Hepatocyte (in vitro differentiated cells): Measurements from ENCODE around the gene ZNF143. TPM values are rescaled to one million over a fixed set of nuclear protein-coding genes. Genes with fewer than 3 reads are reported as not detected.

Source experiments
- DNase-seq: peaks from one replicate; pipeline ENCODE4 v3.0.0-alpha.2; 2016; ENCODE audit warnings: low spot score
- H2AFZ ChIP-seq: fragments of 200-600 bp; sonication (generic); 2 replicates; pipeline ENCODE4 v1.6.0; 2016; ENCODE audit warnings: antibody characterized with exemption, mild to moderate bottlenecking
- H3K27ac ChIP-seq: fragments of 200-600 bp; sonication (generic); 2 replicates; pipeline ENCODE4 v1.5.1; 2016; ENCODE audit warnings: mild to moderate bottlenecking
- H3K27me3 ChIP-seq: fragments of 200-600 bp; sonication (generic); 2 replicates; pipeline ENCODE4 v1.6.1; 2016
- H3K36me3 ChIP-seq: fragments of 200-600 bp; sonication (generic); replicated peaks from 2 replicates; pipeline ENCODE4 v1.5.1; 2016; ENCODE audit warnings: low read depth; ENCODE audit not compliant: insufficient read depth
- H3K4me1 ChIP-seq: fragments of 200-600 bp; sonication (generic); 2 replicates; pipeline ENCODE4 v1.5.1; 2016; ENCODE audit warnings: mild to moderate bottlenecking, moderate library complexity; ENCODE audit not compliant: insufficient read depth
- H3K4me2 ChIP-seq: fragments of 200-600 bp; sonication (generic); 2 replicates; pipeline ENCODE4 v1.6.0; 2016
- H3K4me3 ChIP-seq: fragments of 200-600 bp; sonication (generic); 2 replicates; pipeline ENCODE4 v1.5.1; 2016; ENCODE audit warnings: mild to moderate bottlenecking
- H3K79me2 ChIP-seq: fragments of 200-600 bp; sonication (generic); 2 replicates; pipeline ENCODE4 v1.6.0; 2017; ENCODE audit warnings: mild to moderate bottlenecking
- H3K9me2 ChIP-seq: fragments of 200-600 bp; sonication (generic); replicated peaks from 2 replicates; pipeline ENCODE4 v1.6.0; 2017; ENCODE audit warnings: mild to moderate bottlenecking; ENCODE audit not compliant: insufficient read depth
- H3K9me3 ChIP-seq: fragments of 200-600 bp; sonication (generic); 2 replicates; pipeline ENCODE4 v1.5.1; 2016; ENCODE audit warnings: low read depth, mild to moderate bottlenecking
- H4K20me1 ChIP-seq: fragments of 200-600 bp; sonication (generic); 2 replicates; pipeline ENCODE4 v1.6.0; 2016; ENCODE audit warnings: mild to moderate bottlenecking; ENCODE audit not compliant: insufficient read depth, poor library complexity, severe bottlenecking
- EZH2 ChIP-seq: fragments of 200-600 bp; sonication (generic); IDR thresholded peaks from 2 replicates; pipeline ENCODE4 v1.6.1; 2016; ENCODE audit warnings: antibody characterized with exemption, mild to moderate bottlenecking, borderline replicate concordance
- EZH2phosphoT487 ChIP-seq: fragments of 200-600 bp; sonication (generic); IDR thresholded peaks from one replicate; pipeline ENCODE4 v1.6.1; 2018; ENCODE audit warnings: antibody characterized with exemption, mild to moderate bottlenecking, low read depth, moderate library complexity; ENCODE audit not compliant: unreplicated experiment, severe bottlenecking
- WGBS: methylation state at CpG from one replicate; pipeline ENCODE4 v1.1.6; 2016; ENCODE audit warnings: low lambda C conversion rate; ENCODE audit errors: missing lambda C conversion rate; 5-methylcytosine and 5-hydroxymethylcytosine counted together
- polyA plus RNA-seq: library from polyadenylated mRNA; unstranded; fragments of >200 nt; fragmentation: Nextera tagmentation; extraction: Ambion mirVana; gene quantifications from 2 replicates; pipeline ENCODE4 v1.2.1, GENCODE V29; 2016
- total RNA-seq: library from RNA; depleted of rRNA; stranded (reverse); fragments of >200 nt; gene quantifications from 2 replicates; pipeline ENCODE4 v1.2.3, GENCODE V29; 2014
- TF ChIP-seq, protein P1 (sequence below): fragments of 200-600 bp; sonication (generic); IDR thresholded peaks from 2 replicates; pipeline ENCODE4 v1.5.1; 2016; ENCODE audit warnings: antibody characterized with exemption, mild to moderate bottlenecking; ENCODE audit not compliant: poor library complexity

Gene ZNF143
- total and polyA plus RNA-seq, 2 experiments from 2014 or later = 20.9 to 36.1 TPM

DNA sequence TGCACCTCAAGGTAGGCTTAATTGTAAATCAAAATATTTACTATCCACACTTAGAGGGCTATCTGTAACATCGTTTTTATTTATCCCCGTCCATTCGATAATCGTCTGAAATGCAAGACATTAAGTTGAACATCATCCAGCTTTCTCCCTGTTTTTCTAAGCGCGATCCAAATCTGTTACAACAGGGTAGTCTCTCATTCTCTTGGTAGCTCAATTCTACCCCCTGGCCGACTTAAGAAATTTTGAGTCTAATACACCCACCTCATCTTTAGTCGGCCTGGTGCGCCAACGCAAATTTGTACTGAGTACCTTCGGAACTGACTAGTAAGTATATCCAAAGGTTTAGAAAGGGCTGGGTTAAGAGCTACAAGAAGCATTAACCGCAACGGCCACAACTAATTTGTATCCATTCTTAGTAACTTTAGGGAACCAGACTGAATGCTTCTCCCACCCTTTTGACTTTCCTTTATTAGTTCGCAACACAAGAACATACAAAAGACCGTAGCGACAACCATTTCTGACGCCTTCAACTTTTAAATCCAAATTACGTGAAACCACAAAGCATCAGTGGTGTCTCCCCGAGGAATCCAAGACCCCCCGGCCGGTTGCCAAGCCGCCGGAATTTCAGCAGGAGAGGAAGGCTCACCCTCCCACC lies 1.0 kb upstream of the ZNF143 start:
- Histone ChIP-seq H3K4me3 (peak overlapping the region; percentile 63), H4K20me1 (no peaks in the 10 kb centered on the region), H3K4me2 (peak overlapping the region; percentile 82), H3K4me1 (peaks cover 13% of the 10 kb centered on the region), H3K36me3 (no peaks in the 10 kb centered on the region), H2AFZ (peak overlapping the region; percentile 38), H3K9me2 (no peaks in the 10 kb centered on the region), H3K27ac (peak overlapping the region; percentile 99), H3K79me2 (peaks cover 45% of the 10 kb centered on the region), H3K9me3 (no peaks in the 10 kb centered on the region), H3K27me3 (no peaks in the 10 kb centered on the region)
- no peak for TF ChIP-seq EZH2
- TF ChIP-seq, protein P1, sequence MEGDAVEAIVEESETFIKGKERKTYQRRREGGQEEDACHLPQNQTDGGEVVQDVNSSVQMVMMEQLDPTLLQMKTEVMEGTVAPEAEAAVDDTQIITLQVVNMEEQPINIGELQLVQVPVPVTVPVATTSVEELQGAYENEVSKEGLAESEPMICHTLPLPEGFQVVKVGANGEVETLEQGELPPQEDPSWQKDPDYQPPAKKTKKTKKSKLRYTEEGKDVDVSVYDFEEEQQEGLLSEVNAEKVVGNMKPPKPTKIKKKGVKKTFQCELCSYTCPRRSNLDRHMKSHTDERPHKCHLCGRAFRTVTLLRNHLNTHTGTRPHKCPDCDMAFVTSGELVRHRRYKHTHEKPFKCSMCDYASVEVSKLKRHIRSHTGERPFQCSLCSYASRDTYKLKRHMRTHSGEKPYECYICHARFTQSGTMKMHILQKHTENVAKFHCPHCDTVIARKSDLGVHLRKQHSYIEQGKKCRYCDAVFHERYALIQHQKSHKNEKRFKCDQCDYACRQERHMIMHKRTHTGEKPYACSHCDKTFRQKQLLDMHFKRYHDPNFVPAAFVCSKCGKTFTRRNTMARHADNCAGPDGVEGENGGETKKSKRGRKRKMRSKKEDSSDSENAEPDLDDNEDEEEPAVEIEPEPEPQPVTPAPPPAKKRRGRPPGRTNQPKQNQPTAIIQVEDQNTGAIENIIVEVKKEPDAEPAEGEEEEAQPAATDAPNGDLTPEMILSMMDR = no peak
- TF ChIP-seq EZH2phosphoT487 = no peak
- DNase-seq = peak; percentile 53
- WGBS = 3% methylated on average over 23 of the region's 23 CpGs

- H3K79me2 ChIP-seq = peaks cover 59% of the 10 kb centered on the region
- H3K4me3 ChIP-seq = peak overlapping the region; percentile 23
- no peaks in the 10 kb centered on the region for H4K20me1 ChIP-seq
- H3K36me3 ChIP-seq = no peaks in the 10 kb centered on the region
- H3K27me3 ChIP-seq = no peaks in the 10 kb centered on the region
- DNase-seq = peak; percentile 91
- H3K9me3 ChIP-seq = no peaks in the 10 kb centered on the region
- peak overlapping the region; percentile 72 for H3K4me2 ChIP-seq
- peak overlapping the region; percentile 45 for H2AFZ ChIP-seq
- WGBS = under 1% methylated on average over 55 of the region's 57 CpGs
- peak overlapping the region; percentile 99 for H3K27ac ChIP-seq
- peaks cover 13% of the 10 kb centered on the region for H3K4me1 ChIP-seq
- TF ChIP-seq, protein P1 = no peak
- TF ChIP-seq EZH2 = no peak
- no peak for TF ChIP-seq EZH2phosphoT487
- H3K9me2 ChIP-seq = no peaks in the 10 kb centered on the region
These were observed 399 bp downstream of the ZNF143 start for GRCh38 chr11:9461063-9461759.

DNA sequence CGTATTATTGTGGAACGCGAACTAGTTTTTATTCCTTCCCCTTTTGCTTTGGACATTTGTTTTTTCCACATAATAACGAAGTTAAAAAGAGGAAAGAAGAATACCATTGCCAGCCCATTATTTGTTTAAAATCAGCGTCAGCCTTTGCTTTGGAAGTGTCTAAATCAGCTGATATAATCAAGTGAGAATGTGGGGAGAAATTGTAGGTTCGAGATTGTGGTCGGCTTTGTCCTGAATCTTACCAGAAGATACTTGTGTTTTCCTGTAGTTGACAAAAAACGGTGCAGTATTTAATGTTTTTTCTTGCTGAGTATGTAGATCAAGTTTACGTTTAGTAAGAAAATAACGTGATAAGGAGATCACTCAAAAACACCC lies 935 bp downstream of the ZNF143 start:
- TF ChIP-seq EZH2phosphoT487 (no peak), EZH2 (no peak)
- TF ChIP-seq, protein P1 = no peak
- no peaks in the 10 kb centered on the region for H3K36me3 ChIP-seq
- peaks cover 64% of the 10 kb centered on the region for H3K79me2 ChIP-seq
- no peak for DNase-seq
- 6% methylated on average over 10 of the region's 10 CpGs for WGBS
- H3K4me2 ChIP-seq = peak overlapping the region; percentile 72
- H3K9me3 ChIP-seq = no peaks in the 10 kb centered on the region
- peak overlapping the region; percentile 99 for H3K27ac ChIP-seq
- H3K27me3 ChIP-seq = no peaks in the 10 kb centered on the region
- peaks cover 13% of the 10 kb centered on the region for H3K4me1 ChIP-seq
- peak overlapping the region; percentile 45 for H2AFZ ChIP-seq
- no peaks in the 10 kb centered on the region for H4K20me1 ChIP-seq
- peak overlapping the region; percentile 23 for H3K4me3 ChIP-seq
- no peaks in the 10 kb centered on the region for H3K9me2 ChIP-seq
